ENCODE results near the gene SRP14. TPM values are rescaled to one million over a fixed set of nuclear protein-coding genes. Genes with fewer than 3 reads are reported as not detected.
A peak's percentile ranks its signal among the peaks of the same experiment; 100 is the strongest.
"Not testable (repeated sequence)": the region's sequence is repeated elsewhere in the genome, so short reads cannot be mapped to it uniquely, and the experiment has no call there.

Gene SRP14
- total and polyA plus RNA-seq, 4 donors, result 136 to 421 (median 272) TPM

DNA sequence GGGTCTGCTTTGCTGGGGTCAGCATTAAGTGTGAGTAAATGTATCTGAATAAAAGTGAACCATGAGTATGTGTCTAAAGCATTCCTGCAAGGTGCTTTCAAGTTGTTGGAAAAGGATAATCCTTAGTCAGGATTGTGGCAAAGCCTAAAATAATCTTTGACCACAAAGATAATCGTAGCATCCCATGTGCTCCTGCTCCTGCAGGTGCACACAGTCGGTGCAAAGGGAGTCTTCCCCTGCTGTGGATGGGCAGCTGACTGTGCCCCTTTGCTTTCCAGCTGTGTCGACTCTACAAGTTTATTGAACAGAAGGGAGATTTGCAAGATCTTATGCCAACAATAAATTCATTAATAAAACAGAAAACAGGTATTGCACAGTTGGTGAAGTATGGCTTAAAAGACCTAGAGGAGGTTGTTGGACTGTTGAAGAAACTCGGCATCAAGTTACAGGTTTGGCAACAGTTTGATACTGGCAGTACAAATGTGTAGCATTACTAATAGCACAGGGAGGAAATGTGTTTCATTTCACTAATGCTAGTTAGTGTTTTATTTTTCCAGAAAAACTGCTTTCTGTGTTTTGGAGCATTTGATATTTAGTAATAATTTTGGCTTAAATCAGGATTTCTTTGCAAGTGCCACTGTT lies 22.6 kb downstream of the SRP14 start:
- H3K4me1 ChIP-seq (ENCODE audit: control insufficient read depth in 5 of 5, insufficient read depth in 5 of 5, low read length in 5 of 5), result no peaks in the 10 kb centered on the region
- peak in 1 of 3 donors; percentile 15 for DNase-seq
- 82 to 86% methylated on average over 4 of the region's 4 CpGs for WGBS, 2 donors
- no peaks in the 10 kb centered on the region for H3K27me3 ChIP-seq (ENCODE audit: control insufficient read depth in 3 of 3, insufficient read depth in 3 of 3, low read length in 2 of 3)
- peaks cover 30 to 50% (median 41%) of the 10 kb centered on the region in 4 donors for H3K36me3 ChIP-seq (ENCODE audit: control insufficient read depth in 4 of 4, insufficient read depth in 4 of 4, low read length in 4 of 4)
- peaks cover 0 to 6% (median 2%) of the 10 kb centered on the region in 4 donors for H3K9me3 ChIP-seq (ENCODE audit: control insufficient read depth in 4 of 4, insufficient read depth in 3 of 4, low read length in 3 of 4)
- TF ChIP-seq, protein P1, sequence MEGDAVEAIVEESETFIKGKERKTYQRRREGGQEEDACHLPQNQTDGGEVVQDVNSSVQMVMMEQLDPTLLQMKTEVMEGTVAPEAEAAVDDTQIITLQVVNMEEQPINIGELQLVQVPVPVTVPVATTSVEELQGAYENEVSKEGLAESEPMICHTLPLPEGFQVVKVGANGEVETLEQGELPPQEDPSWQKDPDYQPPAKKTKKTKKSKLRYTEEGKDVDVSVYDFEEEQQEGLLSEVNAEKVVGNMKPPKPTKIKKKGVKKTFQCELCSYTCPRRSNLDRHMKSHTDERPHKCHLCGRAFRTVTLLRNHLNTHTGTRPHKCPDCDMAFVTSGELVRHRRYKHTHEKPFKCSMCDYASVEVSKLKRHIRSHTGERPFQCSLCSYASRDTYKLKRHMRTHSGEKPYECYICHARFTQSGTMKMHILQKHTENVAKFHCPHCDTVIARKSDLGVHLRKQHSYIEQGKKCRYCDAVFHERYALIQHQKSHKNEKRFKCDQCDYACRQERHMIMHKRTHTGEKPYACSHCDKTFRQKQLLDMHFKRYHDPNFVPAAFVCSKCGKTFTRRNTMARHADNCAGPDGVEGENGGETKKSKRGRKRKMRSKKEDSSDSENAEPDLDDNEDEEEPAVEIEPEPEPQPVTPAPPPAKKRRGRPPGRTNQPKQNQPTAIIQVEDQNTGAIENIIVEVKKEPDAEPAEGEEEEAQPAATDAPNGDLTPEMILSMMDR (IDR thresholded peaks at IDR 0.05; ENCODE audit: control extremely low read depth, extremely low read depth), result no peak
- no peak overlapping the region for H3K27ac ChIP-seq (ENCODE audit: low read depth in 1 of 2, low read length in 1 of 2)
- H3K4me3 ChIP-seq, result no peak overlapping the region
- no peak for ATAC-seq (ENCODE audit: insufficient read depth, low FRiP score)
- no peak overlapping the region for H3K9ac ChIP-seq (ENCODE audit: insufficient read depth in 1 of 2, low read length in 2 of 2)

DNA sequence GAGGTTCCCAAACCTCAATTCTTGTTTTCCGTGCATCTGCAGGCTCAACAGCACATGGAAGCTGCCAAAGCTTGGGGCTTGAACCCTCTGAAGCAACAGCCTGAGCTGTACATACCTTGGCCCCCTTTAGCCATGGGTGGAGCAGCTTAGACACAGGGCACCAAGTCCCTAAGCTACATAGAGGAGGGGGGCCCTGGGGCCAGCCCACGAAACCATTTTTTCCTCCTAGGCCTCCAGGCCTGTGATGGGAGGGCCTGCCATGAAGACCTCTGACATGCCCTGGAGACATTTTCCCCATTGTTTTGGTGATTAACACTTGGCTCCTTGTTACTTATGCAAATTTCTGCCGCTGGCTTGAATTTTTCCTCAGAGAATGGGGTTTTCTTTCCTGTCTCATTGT lies 24.6 kb downstream of the SRP14 start:
- 95 to 97% methylated on average over 3 of the region's 3 CpGs for WGBS, 2 donors
- no peak overlapping the region for H3K4me3 ChIP-seq
- H3K27me3 ChIP-seq (ENCODE audit: control insufficient read depth in 3 of 3, insufficient read depth in 3 of 3, low read length in 2 of 3), result no peaks in the 10 kb centered on the region
- no peaks in the 10 kb centered on the region for H3K4me1 ChIP-seq (ENCODE audit: control insufficient read depth in 5 of 5, insufficient read depth in 5 of 5, low read length in 5 of 5)
- H3K27ac ChIP-seq (ENCODE audit: low read depth in 1 of 2, low read length in 1 of 2), result no peak overlapping the region
- no peak overlapping the region for H3K9ac ChIP-seq (ENCODE audit: insufficient read depth in 1 of 2, low read length in 2 of 2)
- peaks cover 22 to 39% (median 33%) of the 10 kb centered on the region in 4 donors for H3K36me3 ChIP-seq (ENCODE audit: control insufficient read depth in 4 of 4, insufficient read depth in 4 of 4, low read length in 4 of 4)
- ATAC-seq (ENCODE audit: insufficient read depth, low FRiP score), result no peak
- no peak for DNase-seq
- H3K9me3 ChIP-seq (ENCODE audit: control insufficient read depth in 4 of 4, insufficient read depth in 3 of 4, low read length in 3 of 4), result peaks cover 0 to 6% (median 2%) of the 10 kb centered on the region in 4 donors
- TF ChIP-seq, protein P1 (IDR thresholded peaks at IDR 0.05; ENCODE audit: control extremely low read depth, extremely low read depth), result no peak

DNA sequence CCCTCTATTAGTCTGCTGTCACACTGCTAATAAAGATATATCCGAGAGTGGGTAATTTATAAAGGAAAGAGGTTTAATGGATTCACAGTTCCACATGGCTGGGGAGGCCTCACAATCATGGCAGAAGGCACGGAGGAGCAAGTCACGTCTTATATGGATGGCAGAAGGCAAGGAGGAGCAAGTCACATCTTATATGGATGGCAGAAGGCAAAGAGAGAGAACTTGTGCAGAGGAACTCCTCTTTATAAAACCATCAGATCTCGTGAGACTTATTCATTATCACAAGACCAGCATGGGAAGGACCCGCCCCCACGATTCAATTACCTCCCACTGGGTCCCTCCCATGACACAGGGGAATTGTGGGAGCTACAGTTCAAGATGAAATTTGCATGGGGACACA lies 25.6 kb downstream of the SRP14 start:
- 97% methylated on average over 6 of the region's 6 CpGs for WGBS, 2 donors
- H3K27me3 ChIP-seq (ENCODE audit: control insufficient read depth in 3 of 3, insufficient read depth in 3 of 3, low read length in 2 of 3); DNase-seq; H3K27ac ChIP-seq (ENCODE audit: low read depth in 1 of 2, low read length in 1 of 2); H3K9ac ChIP-seq (ENCODE audit: insufficient read depth in 1 of 2, low read length in 2 of 2); H3K9me3 ChIP-seq (ENCODE audit: control insufficient read depth in 4 of 4, insufficient read depth in 3 of 4, low read length in 3 of 4); ATAC-seq (ENCODE audit: insufficient read depth, low FRiP score); H3K4me1 ChIP-seq (ENCODE audit: control insufficient read depth in 5 of 5, insufficient read depth in 5 of 5, low read length in 5 of 5); H3K4me3 ChIP-seq: not testable (repeated sequence)
- H3K36me3 ChIP-seq (ENCODE audit: control insufficient read depth in 4 of 4, insufficient read depth in 4 of 4, low read length in 4 of 4), result peaks cover 22 to 33% (median 29%) of the 10 kb centered on the region in 4 donors

DNA sequence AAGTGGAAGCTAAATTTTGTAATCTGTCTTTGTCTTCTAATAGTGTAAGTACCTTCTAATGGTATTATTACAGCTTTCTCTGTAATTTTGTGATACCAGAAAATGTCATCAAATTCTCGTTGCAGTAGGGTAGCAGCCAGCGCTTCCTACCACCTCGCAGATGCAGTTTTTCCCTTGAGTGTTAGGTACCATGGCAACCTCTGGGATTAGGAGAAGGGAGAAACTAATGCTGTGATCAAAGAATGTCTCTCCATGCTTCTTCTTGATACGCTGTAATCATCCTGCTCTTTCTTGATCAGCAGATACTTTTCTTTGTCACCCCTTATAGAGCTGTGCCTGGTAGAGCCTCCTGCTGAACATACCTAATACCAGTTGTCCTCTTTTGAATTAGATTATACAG lies 27.7 kb downstream of the SRP14 start:
- Histone ChIP-seq H3K27ac (ENCODE audit: low read depth in 1 of 2, low read length in 1 of 2) (no peak overlapping the region), H3K27me3 (ENCODE audit: control insufficient read depth in 3 of 3, insufficient read depth in 3 of 3, low read length in 2 of 3) (no peaks in the 10 kb centered on the region), H3K36me3 (ENCODE audit: control insufficient read depth in 4 of 4, insufficient read depth in 4 of 4, low read length in 4 of 4) (peaks cover 26 to 45% (median 37%) of the 10 kb centered on the region in 4 donors), H3K9me3 (ENCODE audit: control insufficient read depth in 4 of 4, insufficient read depth in 3 of 4, low read length in 3 of 4) (peaks cover 0 to 6% (median 2%) of the 10 kb centered on the region in 4 donors), H3K4me1 (ENCODE audit: control insufficient read depth in 5 of 5, insufficient read depth in 5 of 5, low read length in 5 of 5) (no peaks in the 10 kb centered on the region), H3K4me3 (no peak overlapping the region), H3K9ac (ENCODE audit: insufficient read depth in 1 of 2, low read length in 2 of 2) (peak overlapping the region in 1 of 2 donors; percentile 7)
- WGBS, 2 donors, result 93 to 98% methylated on average over 4 of the region's 4 CpGs
- DNase-seq (no peak), ATAC-seq (ENCODE audit: insufficient read depth, low FRiP score) (no peak)
- TF ChIP-seq, protein P1 (IDR thresholded peaks at IDR 0.05; ENCODE audit: control extremely low read depth, extremely low read depth), result no peak

Measured in lung (tissue), 12 donors.